GM23338 (cell line): Measurements from ENCODE around the gene HHATL. TPM values are rescaled to one million over a fixed set of nuclear protein-coding genes. Genes with fewer than 3 reads are reported as not detected.

Experiments
- ATAC-seq: fragments of 200-7000 bp; cut with Tn5 transposase; 3 replicates; pipeline ENCODE4 v1.9.1; 2020
- DNase-seq: peaks from one replicate; pipeline ENCODE4 v3.0.0-alpha.2; 2015; ENCODE audit warnings: low spot score
- H2AFZ ChIP-seq: fragments of 200-600 bp; sonication (generic); 2 replicates; pipeline ENCODE4 v1.8.0; 2016; ENCODE audit warnings: antibody characterized with exemption, mild to moderate bottlenecking, moderate library complexity
- H3F3A ChIP-seq: fragments of 200-600 bp; sonication (generic); replicated peaks from 2 replicates; pipeline ENCODE4 v1.8.0; 2017; ENCODE audit warnings: antibody characterized with exemption, mixed run types, low read depth
- H3K27ac ChIP-seq: fragments of 200-600 bp; sonication (generic); 2 replicates; pipeline ENCODE4 v1.6.1; 2016; ENCODE audit warnings: low read depth
- H3K27me3 ChIP-seq: fragments of 200-600 bp; sonication (generic); 2 replicates; pipeline ENCODE4 v1.8.0; 2016; ENCODE audit warnings: mild to moderate bottlenecking, mixed run types, moderate library complexity; ENCODE audit not compliant: insufficient read depth
- H3K36me3 ChIP-seq: fragments of 200-600 bp; sonication (generic); 2 replicates; pipeline ENCODE4 v1.8.0; 2016; ENCODE audit warnings: mild to moderate bottlenecking; ENCODE audit not compliant: insufficient read depth
- H3K4me1 ChIP-seq: fragments of 200-600 bp; sonication (generic); 2 replicates; pipeline ENCODE4 v1.8.0; 2016; ENCODE audit warnings: mild to moderate bottlenecking, moderate library complexity; ENCODE audit not compliant: insufficient read depth
- H3K4me2 ChIP-seq: fragments of 200-600 bp; sonication (generic); 2 replicates; pipeline ENCODE4 v1.7.1; 2017; ENCODE audit warnings: mixed run types
- H3K4me3 ChIP-seq: fragments of 200-600 bp; sonication (generic); 2 replicates; pipeline ENCODE4 v1.6.1; 2016; ENCODE audit warnings: mixed run types
- H3K79me2 ChIP-seq: fragments of 200-600 bp; sonication (generic); replicated peaks from 2 replicates; pipeline ENCODE4 v1.8.0; 2017; ENCODE audit warnings: mild to moderate bottlenecking; ENCODE audit not compliant: insufficient read depth
- H3K9me2 ChIP-seq: fragments of 200-600 bp; sonication (generic); 2 replicates; pipeline ENCODE4 v1.8.0; 2017; ENCODE audit not compliant: insufficient read depth
- H4K20me1 ChIP-seq: fragments of 200-600 bp; sonication (generic); replicated peaks from 2 replicates; pipeline ENCODE4 v1.8.0; 2017; ENCODE audit warnings: mild to moderate bottlenecking; ENCODE audit not compliant: insufficient read depth
- H3K27ac Mint-ChIP-seq: 2 replicates; pipeline ENCODE4 v1.8.0; 2020; ENCODE audit warnings: inconsistent platforms, mild to moderate bottlenecking, moderate library complexity, mixed read lengths
- H3K27me3 Mint-ChIP-seq: 3 replicates; pipeline ENCODE4 v1.8.0; 2022; ENCODE audit warnings: low read depth, mild to moderate bottlenecking, moderate library complexity, mixed read lengths, inconsistent platforms; ENCODE audit not compliant: insufficient read depth, poor library complexity
- H3K36me3 Mint-ChIP-seq: 3 replicates; pipeline ENCODE4 v1.8.0; 2021; ENCODE audit warnings: low read depth, mild to moderate bottlenecking, inconsistent platforms, moderate library complexity, mixed read lengths
- H3K4me1 Mint-ChIP-seq: 3 replicates; pipeline ENCODE4 v1.8.0; 2020; ENCODE audit warnings: mild to moderate bottlenecking, inconsistent platforms, mixed read lengths
- H3K4me3 Mint-ChIP-seq: 3 replicates; pipeline ENCODE4 v1.8.0; 2021; ENCODE audit warnings: moderate library complexity, mild to moderate bottlenecking, inconsistent platforms, mixed read lengths
- H3K9me3 Mint-ChIP-seq: 3 replicates; pipeline ENCODE4 v1.8.0; 2020; ENCODE audit warnings: moderate library complexity, mild to moderate bottlenecking, inconsistent platforms, mixed read lengths
- CREB1 ChIP-seq: fragments of 250-450 bp; sonication (Bioruptor Pico); IDR thresholded peaks from 2 replicates; pipeline ENCODE4 v1.5.0; 2020; ENCODE audit warnings: low read depth, mild to moderate bottlenecking, moderate library complexity
- ETS1 ChIP-seq: IDR thresholded peaks from 2 replicates; pipeline ENCODE4 v1.6.1; 2016; ENCODE audit warnings: antibody characterized with exemption
- EZH2 ChIP-seq: fragments of 200-600 bp; sonication (generic); IDR thresholded peaks from one replicate; pipeline ENCODE4 v1.8.0; 2017; ENCODE audit warnings: antibody characterized with exemption, mild to moderate bottlenecking, low read depth; ENCODE audit not compliant: unreplicated experiment
- EZH2phosphoT487 ChIP-seq: fragments of 200-600 bp; sonication (generic); IDR thresholded peaks from one replicate; pipeline ENCODE4 v1.8.1; 2018; ENCODE audit warnings: antibody characterized with exemption; ENCODE audit not compliant: unreplicated experiment
- JUNB ChIP-seq: IDR thresholded peaks from one replicate; pipeline ENCODE4 v1.6.1; 2016; ENCODE audit warnings: antibody characterized with exemption; ENCODE audit not compliant: unreplicated experiment
- NANOG ChIP-seq: IDR thresholded peaks from 2 replicates; pipeline ENCODE4 v1.6.1; 2016; ENCODE audit warnings: antibody characterized with exemption, borderline replicate concordance
- POLR2AphosphoS5 ChIP-seq: IDR thresholded peaks from 2 replicates; pipeline ENCODE4 v1.6.1; 2016; ENCODE audit warnings: antibody characterized with exemption, low read depth
- REST ChIP-seq: IDR thresholded peaks from one replicate; pipeline ENCODE4 v1.6.1; 2018; ENCODE audit warnings: antibody characterized with exemption; ENCODE audit not compliant: unreplicated experiment
- STAT1 ChIP-seq: IDR thresholded peaks from one replicate; pipeline ENCODE4 v1.6.1; 2016; ENCODE audit warnings: antibody characterized with exemption; ENCODE audit not compliant: unreplicated experiment
- ZNF114 ChIP-seq: fragments of 250-450 bp; sonication (Bioruptor Pico); IDR thresholded peaks from 2 replicates; pipeline ENCODE4 v1.5.0; 2020; ENCODE audit warnings: mild to moderate bottlenecking, moderate library complexity
- ZNF331 ChIP-seq: fragments of 250-450 bp; sonication (Bioruptor Pico); IDR thresholded peaks from 2 replicates; pipeline ENCODE4 v1.5.0; 2020; ENCODE audit warnings: low read depth, mild to moderate bottlenecking, moderate library complexity
- polyA plus RNA-seq: library from polyadenylated mRNA; unstranded; fragments of >200 nt; fragmentation: Nextera tagmentation; extraction: Ambion mirVana; gene quantifications from 2 replicates; pipeline ENCODE4 v1.2.1, GENCODE V29; 2016
- total RNA-seq: library from RNA; depleted of rRNA; stranded (reverse); fragments of >200 nt; shearing (Covaris generic); gene quantifications from 2 replicates; pipeline ENCODE4 v1.2.3, GENCODE V29; 2014
- TF ChIP-seq, protein P1 (sequence below): fragments of 250-450 bp; sonication (Bioruptor Pico); IDR thresholded peaks from 2 replicates; pipeline ENCODE4 v1.5.0; 2020; ENCODE audit warnings: mild to moderate bottlenecking, moderate library complexity
- TF ChIP-seq, protein P2 (sequence below), 2 experiments: fragments of 200-600 bp in 1 of 2; sonication (generic) in 1 of 2; conservative IDR thresholded peaks; 2 replicates each; pipeline versions ENCODE4 v1.5.1 to v1.6.1; 2016 to 2017; ENCODE audit warnings: antibody characterized with exemption in 2 of 2, low read depth in 2 of 2, mild to moderate bottlenecking in 2 of 2, moderate library complexity in 1 of 2

The HHATL gene
- total and polyA plus RNA-seq, 2 experiments from 2014 or later: not detected

DNA sequence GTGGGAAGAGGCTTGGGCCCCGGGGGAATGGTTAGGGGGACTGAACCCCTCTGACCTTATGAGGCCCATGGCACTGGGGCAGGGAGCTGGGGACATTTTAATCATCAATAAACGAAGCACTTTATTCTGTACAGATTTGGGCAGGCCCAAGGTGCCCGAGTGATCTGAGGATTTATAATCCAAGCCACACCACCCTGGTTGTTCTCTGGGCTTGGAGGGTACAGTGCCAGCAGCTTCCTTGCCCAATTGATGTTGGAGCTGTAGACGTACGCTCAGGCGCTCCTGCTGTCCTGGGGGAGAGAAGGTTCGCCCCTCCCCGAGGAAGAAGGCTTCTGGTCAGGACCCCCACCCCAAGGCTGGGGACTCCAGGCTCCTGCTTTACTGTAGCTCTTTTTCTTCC lies 36.6 kb downstream of the HHATL start:
- Histone ChIP-seq H3K4me3 (no peak overlapping the region), H3K27ac (no peak overlapping the region), H3K9me2 (no peaks in the 10 kb centered on the region), H3K27me3 (no peaks in the 10 kb centered on the region), H4K20me1 (no peaks in the 10 kb centered on the region), H3K4me1 (no peaks in the 10 kb centered on the region), H3K4me2 (no peak overlapping the region), H3F3A (no peaks in the 10 kb centered on the region), H2AFZ (no peak overlapping the region), H3K36me3 (no peaks in the 10 kb centered on the region), H3K79me2 (no peaks in the 10 kb centered on the region)
- Mint-ChIP-seq H3K4me1 (peaks cover 9% of the 10 kb centered on the region; the same call in 2 of the 3 replicates), H3K36me3 (peaks cover 5% of the 10 kb centered on the region; the same call in 2 of the 3 replicates), H3K27me3 (no peaks in the 10 kb centered on the region), H3K9me3 (0 out of 3 replicates have a peak, but pooled peaks cover 5% of the 10 kb centered on the region), H3K27ac (no peak overlapping the region), H3K4me3 (no peak overlapping the region)
- ATAC-seq (no peak), DNase-seq (no peak)
- TF ChIP-seq REST (no peak), ETS1 (no peak), CREB1 (CRISPR knock-in tag) (no peak), EZH2phosphoT487 (no peak), JUNB (no peak), NANOG (no peak), EZH2 (no peak), POLR2AphosphoS5 (no peak), ZNF114 (no peak), ZNF331 (no peak), STAT1 (no peak)
- TF ChIP-seq, protein P1, sequence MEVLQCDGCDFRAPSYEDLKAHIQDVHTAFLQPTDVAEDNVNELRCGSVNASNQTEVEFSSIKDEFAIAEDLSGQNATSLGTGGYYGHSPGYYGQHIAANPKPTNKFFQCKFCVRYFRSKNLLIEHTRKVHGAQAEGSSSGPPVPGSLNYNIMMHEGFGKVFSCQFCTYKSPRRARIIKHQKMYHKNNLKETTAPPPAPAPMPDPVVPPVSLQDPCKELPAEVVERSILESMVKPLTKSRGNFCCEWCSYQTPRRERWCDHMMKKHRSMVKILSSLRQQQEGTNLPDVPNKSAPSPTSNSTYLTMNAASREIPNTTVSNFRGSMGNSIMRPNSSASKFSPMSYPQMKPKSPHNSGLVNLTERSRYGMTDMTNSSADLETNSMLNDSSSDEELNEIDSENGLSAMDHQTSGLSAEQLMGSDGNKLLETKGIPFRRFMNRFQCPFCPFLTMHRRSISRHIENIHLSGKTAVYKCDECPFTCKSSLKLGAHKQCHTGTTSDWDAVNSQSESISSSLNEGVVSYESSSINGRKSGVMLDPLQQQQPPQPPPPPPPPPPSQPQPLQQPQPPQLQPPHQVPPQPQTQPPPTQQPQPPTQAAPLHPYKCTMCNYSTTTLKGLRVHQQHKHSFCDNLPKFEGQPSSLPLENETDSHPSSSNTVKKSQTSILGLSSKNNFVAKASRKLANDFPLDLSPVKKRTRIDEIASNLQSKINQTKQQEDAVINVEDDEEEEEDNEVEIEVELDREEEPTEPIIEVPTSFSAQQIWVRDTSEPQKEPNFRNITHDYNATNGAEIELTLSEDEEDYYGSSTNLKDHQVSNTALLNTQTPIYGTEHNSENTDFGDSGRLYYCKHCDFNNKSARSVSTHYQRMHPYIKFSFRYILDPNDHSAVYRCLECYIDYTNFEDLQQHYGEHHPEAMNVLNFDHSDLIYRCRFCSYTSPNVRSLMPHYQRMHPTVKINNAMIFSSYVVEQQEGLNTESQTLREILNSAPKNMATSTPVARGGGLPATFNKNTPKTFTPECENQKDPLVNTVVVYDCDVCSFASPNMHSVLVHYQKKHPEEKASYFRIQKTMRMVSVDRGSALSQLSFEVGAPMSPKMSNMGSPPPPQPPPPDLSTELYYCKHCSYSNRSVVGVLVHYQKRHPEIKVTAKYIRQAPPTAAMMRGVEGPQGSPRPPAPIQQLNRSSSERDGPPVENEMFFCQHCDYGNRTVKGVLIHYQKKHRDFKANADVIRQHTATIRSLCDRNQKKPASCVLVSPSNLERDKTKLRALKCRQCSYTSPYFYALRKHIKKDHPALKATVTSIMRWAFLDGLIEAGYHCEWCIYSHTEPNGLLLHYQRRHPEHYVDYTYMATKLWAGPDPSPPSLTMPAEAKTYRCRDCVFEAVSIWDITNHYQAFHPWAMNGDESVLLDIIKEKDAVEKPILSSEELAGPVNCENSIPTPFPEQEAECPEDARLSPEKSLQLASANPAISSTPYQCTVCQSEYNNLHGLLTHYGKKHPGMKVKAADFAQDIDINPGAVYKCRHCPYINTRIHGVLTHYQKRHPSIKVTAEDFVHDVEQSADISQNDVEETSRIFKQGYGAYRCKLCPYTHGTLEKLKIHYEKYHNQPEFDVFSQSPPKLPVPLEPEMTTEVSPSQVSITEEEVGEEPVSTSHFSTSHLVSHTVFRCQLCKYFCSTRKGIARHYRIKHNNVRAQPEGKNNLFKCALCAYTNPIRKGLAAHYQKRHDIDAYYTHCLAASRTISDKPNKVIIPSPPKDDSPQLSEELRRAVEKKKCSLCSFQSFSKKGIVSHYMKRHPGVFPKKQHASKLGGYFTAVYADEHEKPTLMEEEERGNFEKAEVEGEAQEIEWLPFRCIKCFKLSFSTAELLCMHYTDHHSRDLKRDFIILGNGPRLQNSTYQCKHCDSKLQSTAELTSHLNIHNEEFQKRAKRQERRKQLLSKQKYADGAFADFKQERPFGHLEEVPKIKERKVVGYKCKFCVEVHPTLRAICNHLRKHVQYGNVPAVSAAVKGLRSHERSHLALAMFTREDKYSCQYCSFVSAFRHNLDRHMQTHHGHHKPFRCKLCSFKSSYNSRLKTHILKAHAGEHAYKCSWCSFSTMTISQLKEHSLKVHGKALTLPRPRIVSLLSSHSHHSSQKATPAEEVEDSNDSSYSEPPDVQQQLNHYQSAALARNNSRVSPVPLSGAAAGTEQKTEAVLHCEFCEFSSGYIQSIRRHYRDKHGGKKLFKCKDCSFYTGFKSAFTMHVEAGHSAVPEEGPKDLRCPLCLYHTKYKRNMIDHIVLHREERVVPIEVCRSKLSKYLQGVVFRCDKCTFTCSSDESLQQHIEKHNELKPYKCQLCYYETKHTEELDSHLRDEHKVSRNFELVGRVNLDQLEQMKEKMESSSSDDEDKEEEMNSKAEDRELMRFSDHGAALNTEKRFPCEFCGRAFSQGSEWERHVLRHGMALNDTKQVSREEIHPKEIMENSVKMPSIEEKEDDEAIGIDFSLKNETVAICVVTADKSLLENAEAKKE (CRISPR knock-in tag): no peak
- TF ChIP-seq, protein P2, sequence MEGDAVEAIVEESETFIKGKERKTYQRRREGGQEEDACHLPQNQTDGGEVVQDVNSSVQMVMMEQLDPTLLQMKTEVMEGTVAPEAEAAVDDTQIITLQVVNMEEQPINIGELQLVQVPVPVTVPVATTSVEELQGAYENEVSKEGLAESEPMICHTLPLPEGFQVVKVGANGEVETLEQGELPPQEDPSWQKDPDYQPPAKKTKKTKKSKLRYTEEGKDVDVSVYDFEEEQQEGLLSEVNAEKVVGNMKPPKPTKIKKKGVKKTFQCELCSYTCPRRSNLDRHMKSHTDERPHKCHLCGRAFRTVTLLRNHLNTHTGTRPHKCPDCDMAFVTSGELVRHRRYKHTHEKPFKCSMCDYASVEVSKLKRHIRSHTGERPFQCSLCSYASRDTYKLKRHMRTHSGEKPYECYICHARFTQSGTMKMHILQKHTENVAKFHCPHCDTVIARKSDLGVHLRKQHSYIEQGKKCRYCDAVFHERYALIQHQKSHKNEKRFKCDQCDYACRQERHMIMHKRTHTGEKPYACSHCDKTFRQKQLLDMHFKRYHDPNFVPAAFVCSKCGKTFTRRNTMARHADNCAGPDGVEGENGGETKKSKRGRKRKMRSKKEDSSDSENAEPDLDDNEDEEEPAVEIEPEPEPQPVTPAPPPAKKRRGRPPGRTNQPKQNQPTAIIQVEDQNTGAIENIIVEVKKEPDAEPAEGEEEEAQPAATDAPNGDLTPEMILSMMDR (conservative IDR thresholded peaks at IDR 0.05; ENCODE audit: low read depth in 2 of 2): no peak
